ENCODE results near the gene ITGAV. TPM values are rescaled to one million over a fixed set of nuclear protein-coding genes. Genes with fewer than 3 reads are reported as not detected.

Gene ITGAV
- total and polyA plus RNA-seq, 9 donors = 35.3 to 123 (median 96.8) TPM

- Histone ChIP-seq H3K27me3 (no peaks in the 10 kb centered on the region), H3K4me1 (ENCODE audit: insufficient read depth) (no peaks in the 10 kb centered on the region), H3K4me3 (no peak overlapping the region), H3K27ac (no peak overlapping the region), H3K36me3 (no peaks in the 10 kb centered on the region), H3K9me3 (no peaks in the 10 kb centered on the region)
- whole genome bisulfite sequencing, 3 donors = 92 to 97% (median 95%) methylated on average over 3 of the region's 3 CpGs
- intact Hi-C loops (cut with DNase I) = no loop called here
- DNase-seq = no peak
- TF ChIP-seq CTCF (IDR thresholded peaks at IDR 0.05) (no peak), POLR2A (IDR thresholded peaks at IDR 0.05) (no peak), EP300 (IDR thresholded peaks at IDR 0.05) (no peak)
These were observed 34.4 kb downstream of the ITGAV start for GRCh38 chr2:186624276-186624675.

- no peak for DNase-seq
- no peaks in the 10 kb centered on the region for H3K9me3 ChIP-seq
- intact Hi-C loops (cut with DNase I) = no loop called here
- no peak overlapping the region for H3K4me3 ChIP-seq
- no peaks in the 10 kb centered on the region for H3K36me3 ChIP-seq
- no peak overlapping the region for H3K27ac ChIP-seq
- H3K27me3 ChIP-seq = no peaks in the 10 kb centered on the region
- WGBS, 3 donors = 64 to 84% (median 72%) methylated on average over 1 of the region's 1 CpG
- no peaks in the 10 kb centered on the region for H3K4me1 ChIP-seq (ENCODE audit: insufficient read depth)
- TF ChIP-seq POLR2A (IDR thresholded peaks at IDR 0.05) (no peak), EP300 (IDR thresholded peaks at IDR 0.05) (no peak), CTCF (IDR thresholded peaks at IDR 0.05) (no peak)
These were observed 39.6 kb downstream of the ITGAV start for GRCh38 chr2:186629250-186629996.

- no peaks in the 10 kb centered on the region for H3K27me3 ChIP-seq
- H3K27ac ChIP-seq = no peak overlapping the region
- no peak for TF ChIP-seq POLR2A (IDR thresholded peaks at IDR 0.05)
- TF ChIP-seq EP300 (IDR thresholded peaks at IDR 0.05) = no peak
- no peak for TF ChIP-seq CTCF (IDR thresholded peaks at IDR 0.05)
- no peak for DNase-seq
- no peaks in the 10 kb centered on the region for H3K36me3 ChIP-seq
- H3K4me3 ChIP-seq = no peak overlapping the region
- no peaks in the 10 kb centered on the region for H3K4me1 ChIP-seq (ENCODE audit: insufficient read depth)
- intact Hi-C loops (cut with DNase I) = no loop called here
- WGBS, 3 donors = 96 to 98% (median 96%) methylated on average over 2 of the region's 2 CpGs
- H3K9me3 ChIP-seq = no peaks in the 10 kb centered on the region
These were observed 42.6 kb downstream of the ITGAV start for GRCh38 chr2:186632417-186632816.

- no peaks in the 10 kb centered on the region for H3K36me3 ChIP-seq
- intact Hi-C loops (cut with DNase I) = no loop called here
- no peaks in the 10 kb centered on the region for H3K9me3 ChIP-seq
These were observed 44.8 kb downstream of the ITGAV start for GRCh38 chr2:186634701-186635100.

More at GRCh38 chr2:186634701-186635100, 44.8 kb downstream of the ITGAV start:
- no peak for DNase-seq
- Histone ChIP-seq H3K27me3 (no peaks in the 10 kb centered on the region), H3K4me3 (no peak overlapping the region), H3K4me1 (ENCODE audit: insufficient read depth) (no peaks in the 10 kb centered on the region), H3K27ac (no peak overlapping the region)
- TF ChIP-seq POLR2A (IDR thresholded peaks at IDR 0.05) (no peak), CTCF (IDR thresholded peaks at IDR 0.05) (no peak), EP300 (IDR thresholded peaks at IDR 0.05) (no peak)

Data from ovary (tissue), 9 donors.